ENCODE measurements around the gene GON4L. TPM values are rescaled to one million over a fixed set of nuclear protein-coding genes. Genes with fewer than 3 reads are reported as not detected.

Gene GON4L
- total RNA-seq, 1 experiment from 2014 or later = 30.7 TPM

DNA sequence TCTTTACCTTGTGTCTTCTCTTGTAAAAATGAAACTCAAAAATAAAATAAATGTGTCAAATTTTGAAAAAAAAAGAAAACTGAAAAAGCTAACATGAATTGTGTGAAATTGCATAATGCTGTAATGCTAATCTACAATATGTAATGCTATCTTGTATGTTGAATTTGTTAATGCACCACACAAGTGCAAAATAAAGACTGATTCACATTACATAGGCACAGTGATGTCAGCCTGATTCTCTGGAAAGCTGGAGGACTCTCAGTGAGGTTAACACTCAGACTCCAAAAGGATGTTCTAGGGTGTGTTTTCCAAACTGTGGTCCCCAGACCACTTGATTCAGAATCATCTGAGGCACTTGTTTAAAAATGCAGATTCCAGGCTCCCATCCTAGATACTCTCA is 28.0 kb upstream of the GON4L start:
- DNase-seq = no peak
- H3K4me3 ChIP-seq (ENCODE audit: insufficient read depth, low read depth, low read length) = no peak overlapping the region
- no peaks in the 10 kb centered on the region for H3K27me3 ChIP-seq (ENCODE audit: control insufficient read depth, insufficient read depth, low read length)
- no peaks in the 10 kb centered on the region for H3K36me3 ChIP-seq (replicated peaks; ENCODE audit: control insufficient read depth, insufficient read depth, low read length)

DNA sequence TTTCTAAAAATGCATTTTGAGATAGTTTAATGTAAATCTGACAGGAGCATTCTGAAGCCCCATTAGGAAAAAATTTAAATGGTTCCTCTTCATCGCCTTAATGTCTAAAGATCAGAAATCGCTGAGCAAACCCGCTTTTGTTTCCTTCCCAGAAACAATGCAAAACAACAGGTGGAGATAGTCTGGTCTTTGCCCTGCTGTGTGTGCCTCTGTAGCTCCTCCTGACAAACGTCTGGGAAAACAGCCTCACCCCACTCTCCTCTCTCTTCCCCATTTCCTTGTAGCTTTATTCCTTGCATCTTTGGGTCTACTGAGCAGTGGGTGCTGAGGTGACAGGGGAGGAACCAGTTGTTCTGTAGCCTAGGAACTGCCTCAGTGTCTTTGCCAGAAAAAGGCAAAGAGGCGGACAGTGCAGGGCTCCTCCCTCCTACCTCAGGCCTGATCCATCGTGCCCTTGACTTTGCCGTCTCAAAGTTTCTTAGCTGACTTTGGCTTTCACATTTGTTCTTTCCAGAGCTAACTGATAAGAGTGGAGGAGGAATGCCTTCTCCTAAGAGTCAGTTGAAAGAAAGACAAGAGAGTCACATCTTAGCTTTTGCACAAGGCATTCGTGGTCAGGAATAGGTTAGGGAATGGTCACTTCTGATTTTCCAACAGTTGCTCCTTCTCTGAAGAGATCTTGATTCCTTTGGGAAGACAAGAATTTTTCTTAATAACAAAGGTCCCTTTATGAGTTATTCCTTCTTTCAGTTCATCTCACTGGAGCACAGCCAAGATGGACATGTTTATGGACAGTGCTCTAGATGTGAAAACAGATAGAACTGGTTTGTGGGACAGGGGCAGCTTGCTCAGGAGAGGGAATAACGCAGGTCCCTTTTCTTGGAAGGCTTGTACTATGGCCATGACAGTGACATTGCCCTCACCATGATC is 27.3 kb upstream of the GON4L start:
- DNase-seq = no peak
- Histone ChIP-seq H3K4me3 (ENCODE audit: insufficient read depth, low read depth, low read length) (no peak overlapping the region), H3K36me3 (replicated peaks; ENCODE audit: control insufficient read depth, insufficient read depth, low read length) (no peaks in the 10 kb centered on the region), H3K27me3 (ENCODE audit: control insufficient read depth, insufficient read depth, low read length) (no peaks in the 10 kb centered on the region)

DNA sequence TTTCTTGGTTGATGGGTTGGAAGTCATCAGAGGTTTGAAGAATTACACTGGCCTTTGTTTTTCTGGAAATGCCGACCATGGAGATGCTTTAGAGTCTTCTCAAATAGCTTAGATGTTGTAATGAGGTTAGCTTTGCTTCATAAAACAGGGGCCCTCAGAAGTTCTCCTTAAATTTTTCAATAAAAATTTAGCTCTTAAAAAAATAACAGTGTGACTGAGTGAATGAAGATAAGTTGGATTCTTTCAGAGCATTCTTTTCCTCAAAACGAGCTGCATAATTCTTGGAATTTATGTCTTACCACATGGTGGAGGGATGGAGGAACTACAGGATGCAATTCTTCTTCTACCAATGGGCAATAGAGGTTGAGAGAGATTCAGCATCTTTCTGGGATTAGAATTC is 25.8 kb upstream of the GON4L start:
- H3K4me3 ChIP-seq (ENCODE audit: insufficient read depth, low read depth, low read length) = no peak overlapping the region
- no peaks in the 10 kb centered on the region for H3K27me3 ChIP-seq (ENCODE audit: control insufficient read depth, insufficient read depth, low read length)
- no peaks in the 10 kb centered on the region for H3K36me3 ChIP-seq (replicated peaks; ENCODE audit: control insufficient read depth, insufficient read depth, low read length)
- DNase-seq = no peak

DNA sequence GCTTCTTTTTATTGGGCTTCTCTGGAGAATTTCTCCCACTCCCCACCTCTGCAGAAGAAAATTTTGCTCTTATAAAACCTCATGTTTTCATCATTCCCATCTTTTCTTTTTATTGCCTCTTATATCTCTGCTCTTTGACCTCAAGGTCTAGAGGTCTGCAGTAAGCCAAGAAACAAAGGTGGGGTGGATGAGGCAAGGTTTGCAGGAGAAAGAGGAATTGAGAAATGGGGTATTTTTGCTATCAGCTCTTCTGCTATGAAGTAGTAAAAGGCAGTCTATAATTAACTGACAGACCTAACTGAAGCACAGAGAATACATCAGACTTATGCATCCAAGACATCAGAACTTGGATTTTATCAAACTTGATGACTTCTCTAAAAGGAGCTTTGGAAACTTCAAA is 25.2 kb upstream of the GON4L start:
- H3K36me3 ChIP-seq (replicated peaks; ENCODE audit: control insufficient read depth, insufficient read depth, low read length) = no peaks in the 10 kb centered on the region
- DNase-seq = no peak
- H3K27me3 ChIP-seq (ENCODE audit: control insufficient read depth, insufficient read depth, low read length) = no peaks in the 10 kb centered on the region
- H3K4me3 ChIP-seq (ENCODE audit: insufficient read depth, low read depth, low read length) = no peak overlapping the region

DNA sequence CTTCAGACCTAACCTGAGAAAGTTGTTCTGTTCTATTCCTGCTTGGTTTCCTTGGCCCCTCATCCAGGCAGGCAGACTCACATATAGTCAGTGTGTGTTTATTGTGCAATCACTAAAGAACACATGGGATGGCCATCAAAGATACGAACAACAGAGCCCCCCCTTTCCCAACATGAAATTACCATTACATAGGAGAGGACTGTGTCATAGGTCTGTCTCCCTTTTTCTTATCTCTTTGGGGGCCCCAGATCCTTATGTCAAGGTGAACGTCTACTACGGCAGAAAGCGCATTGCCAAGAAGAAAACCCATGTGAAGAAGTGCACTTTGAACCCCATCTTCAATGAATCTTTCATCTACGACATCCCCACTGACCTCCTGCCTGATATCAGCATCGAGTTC is 23.9 kb upstream of the GON4L start:
- Histone ChIP-seq H3K27me3 (ENCODE audit: control insufficient read depth, insufficient read depth, low read length) (no peaks in the 10 kb centered on the region), H3K4me3 (ENCODE audit: insufficient read depth, low read depth, low read length) (no peak overlapping the region), H3K36me3 (replicated peaks; ENCODE audit: control insufficient read depth, insufficient read depth, low read length) (no peaks in the 10 kb centered on the region)
- DNase-seq = no peak

DNA sequence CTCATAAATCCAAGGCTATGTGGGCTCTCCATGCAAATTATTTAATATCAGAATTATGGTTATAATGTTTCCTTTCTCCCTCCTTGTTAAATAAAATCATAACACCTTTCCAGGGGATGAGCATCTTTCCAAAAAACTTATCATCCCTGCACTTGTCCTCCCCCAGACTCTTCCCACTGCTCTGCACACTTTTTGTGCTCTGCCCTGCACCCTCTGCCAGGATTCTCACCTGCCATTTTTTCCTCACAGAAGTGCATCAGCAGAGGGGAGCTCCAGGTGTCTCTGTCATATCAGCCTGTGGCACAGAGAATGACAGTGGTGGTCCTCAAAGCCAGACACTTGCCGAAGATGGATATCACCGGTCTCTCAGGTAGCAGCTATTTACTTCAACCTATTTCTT is 23.2 kb upstream of the GON4L start:
- DNase-seq = no peak
- Histone ChIP-seq H3K36me3 (replicated peaks; ENCODE audit: control insufficient read depth, insufficient read depth, low read length) (no peaks in the 10 kb centered on the region), H3K4me3 (ENCODE audit: insufficient read depth, low read depth, low read length) (no peak overlapping the region), H3K27me3 (ENCODE audit: control insufficient read depth, insufficient read depth, low read length) (no peaks in the 10 kb centered on the region)

DNA sequence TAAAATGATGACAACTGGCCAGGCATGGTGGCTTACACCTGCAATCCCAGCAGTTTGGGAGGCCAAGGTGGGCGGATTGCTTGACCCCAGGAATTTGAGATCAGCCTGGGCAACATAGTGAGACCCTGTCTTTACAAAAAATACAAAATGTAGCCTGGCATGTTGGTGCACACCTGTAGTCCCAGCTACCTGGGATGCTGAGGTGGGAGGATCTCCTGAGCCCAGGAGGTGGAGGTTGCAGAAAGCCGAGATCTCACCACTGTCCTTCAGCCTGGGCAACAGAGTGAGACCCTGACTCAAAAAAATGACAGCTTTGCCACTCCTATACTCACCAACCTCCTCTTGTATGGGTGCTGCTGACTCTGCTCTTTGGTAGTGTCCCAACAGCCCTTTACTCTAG is 20.9 kb upstream of the GON4L start:
- DNase-seq = no peak
- H3K27me3 ChIP-seq (ENCODE audit: control insufficient read depth, insufficient read depth, low read length) = no peaks in the 10 kb centered on the region
- no peaks in the 10 kb centered on the region for H3K36me3 ChIP-seq (replicated peaks; ENCODE audit: control insufficient read depth, insufficient read depth, low read length)
- no peak overlapping the region for H3K4me3 ChIP-seq (ENCODE audit: insufficient read depth, low read depth, low read length)

DNA sequence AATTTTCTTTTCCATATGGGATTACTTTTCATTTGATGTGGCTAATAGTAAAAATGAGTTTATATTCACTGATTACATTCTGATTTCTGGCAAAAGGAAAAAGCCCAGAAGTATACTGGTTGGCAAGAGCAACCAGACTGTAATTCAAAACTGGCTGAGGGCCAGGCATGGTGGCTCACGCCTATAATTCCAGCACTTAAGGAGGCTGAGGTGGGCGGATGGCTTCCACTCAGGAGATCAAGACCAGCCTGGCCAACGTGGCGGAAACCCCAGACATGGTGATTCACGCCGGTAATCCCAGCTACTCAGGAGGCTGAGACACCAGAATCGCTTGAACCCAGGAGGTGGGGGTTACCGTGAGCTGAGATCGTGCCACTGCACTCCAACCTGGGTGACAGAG is 16.8 kb upstream of the GON4L start:
- H3K4me3 ChIP-seq (ENCODE audit: insufficient read depth, low read depth, low read length) = no peak overlapping the region
- no peaks in the 10 kb centered on the region for H3K27me3 ChIP-seq (ENCODE audit: control insufficient read depth, insufficient read depth, low read length)
- H3K36me3 ChIP-seq (replicated peaks; ENCODE audit: control insufficient read depth, insufficient read depth, low read length) = no peaks in the 10 kb centered on the region
- DNase-seq = no peak

DNA sequence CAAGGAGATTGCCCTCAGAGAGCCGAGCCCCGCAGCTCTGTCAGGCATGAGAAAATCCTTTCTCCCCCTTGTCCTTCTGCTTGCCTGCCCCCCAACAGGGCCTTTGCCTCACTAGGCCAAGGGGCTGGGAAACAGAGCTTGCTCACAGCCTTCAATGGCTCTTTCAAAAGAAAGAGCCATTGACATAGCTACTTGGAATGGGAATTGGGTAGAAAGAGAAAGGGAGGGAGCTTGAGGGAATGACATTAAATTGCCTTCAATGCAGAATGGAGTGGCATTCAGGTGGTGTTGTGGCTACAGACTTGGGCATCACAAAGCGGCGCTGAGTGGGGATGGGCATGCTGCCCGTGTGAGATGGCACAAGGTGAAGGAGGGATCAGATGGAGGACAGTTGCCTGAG is 15.5 kb upstream of the GON4L start:
- no peaks in the 10 kb centered on the region for H3K27me3 ChIP-seq (ENCODE audit: control insufficient read depth, insufficient read depth, low read length)
- DNase-seq = no peak
- no peaks in the 10 kb centered on the region for H3K36me3 ChIP-seq (replicated peaks; ENCODE audit: control insufficient read depth, insufficient read depth, low read length)
- no peak overlapping the region for H3K4me3 ChIP-seq (ENCODE audit: insufficient read depth, low read depth, low read length)

DNA sequence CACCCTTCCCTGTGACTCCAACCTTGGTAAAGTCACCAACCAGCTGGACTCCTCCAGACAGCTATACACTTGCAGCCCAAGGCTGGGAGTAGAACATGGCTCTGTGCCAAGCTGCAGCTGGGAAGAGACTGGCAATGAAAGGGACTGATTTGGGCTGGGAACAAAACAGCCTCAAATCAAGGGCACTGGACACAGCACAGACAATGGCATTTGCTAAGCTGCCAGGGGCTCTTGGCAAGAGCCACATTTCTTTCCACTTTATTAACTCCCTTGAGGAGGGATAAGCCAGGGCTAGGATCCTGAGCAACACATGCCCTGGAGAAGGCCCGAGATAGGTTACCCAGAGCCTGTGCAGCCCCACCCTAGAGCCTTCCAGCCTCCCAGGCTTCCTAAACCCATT is 14.4 kb upstream of the GON4L start:
- no peak overlapping the region for H3K4me3 ChIP-seq (ENCODE audit: insufficient read depth, low read depth, low read length)
- no peaks in the 10 kb centered on the region for H3K36me3 ChIP-seq (replicated peaks; ENCODE audit: control insufficient read depth, insufficient read depth, low read length)
- no peaks in the 10 kb centered on the region for H3K27me3 ChIP-seq (ENCODE audit: control insufficient read depth, insufficient read depth, low read length)
- DNase-seq = no peak

DNA sequence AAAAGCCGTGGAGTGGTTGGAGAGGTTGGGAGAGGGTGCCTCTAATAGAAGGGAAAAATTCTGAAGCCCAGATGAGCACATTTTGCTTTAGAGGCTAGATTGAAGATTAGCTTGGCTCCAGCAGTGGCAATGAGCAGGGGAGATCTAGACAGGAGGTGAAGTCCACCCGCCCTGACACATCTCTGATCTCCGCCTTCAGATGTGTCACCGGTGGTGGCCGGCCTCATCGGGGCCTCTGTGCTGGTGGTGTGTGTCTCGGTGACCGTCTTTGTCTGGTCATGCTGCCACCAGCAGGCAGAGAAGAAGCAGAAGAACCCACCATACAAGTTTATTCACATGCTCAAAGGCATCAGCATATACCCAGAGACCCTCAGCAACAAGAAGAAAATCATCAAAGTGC is 10.8 kb upstream of the GON4L start:
- DNase-seq = no peak
- Histone ChIP-seq H3K36me3 (replicated peaks; ENCODE audit: control insufficient read depth, insufficient read depth, low read length) (no peaks in the 10 kb centered on the region), H3K4me3 (ENCODE audit: insufficient read depth, low read depth, low read length) (no peak overlapping the region), H3K27me3 (ENCODE audit: control insufficient read depth, insufficient read depth, low read length) (no peaks in the 10 kb centered on the region)

DNA sequence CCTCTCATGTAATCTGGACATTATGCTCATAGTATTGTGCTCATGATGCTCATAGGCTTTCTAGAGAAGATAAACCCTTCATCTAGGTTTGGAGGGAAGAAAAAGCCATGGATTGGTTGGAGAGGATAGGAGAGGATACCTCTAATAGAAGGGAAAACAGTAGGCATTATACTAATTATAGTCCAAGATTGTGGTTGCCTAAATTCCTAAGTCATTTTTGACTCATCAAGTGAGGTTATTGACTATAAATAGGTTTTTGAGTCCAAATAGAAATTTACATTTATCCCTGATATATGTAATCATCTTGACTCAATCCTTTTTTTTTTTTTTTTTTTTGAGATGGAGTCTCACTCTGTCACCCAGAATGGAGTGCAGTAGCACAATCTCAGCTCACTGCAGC is 7.4 kb upstream of the GON4L start:
- Histone ChIP-seq H3K4me3 (ENCODE audit: insufficient read depth, low read depth, low read length) (no peak overlapping the region), H3K36me3 (replicated peaks; ENCODE audit: control insufficient read depth, insufficient read depth, low read length) (no peaks in the 10 kb centered on the region), H3K27me3 (ENCODE audit: control insufficient read depth, insufficient read depth, low read length) (no peaks in the 10 kb centered on the region)
- DNase-seq = no peak

DNA sequence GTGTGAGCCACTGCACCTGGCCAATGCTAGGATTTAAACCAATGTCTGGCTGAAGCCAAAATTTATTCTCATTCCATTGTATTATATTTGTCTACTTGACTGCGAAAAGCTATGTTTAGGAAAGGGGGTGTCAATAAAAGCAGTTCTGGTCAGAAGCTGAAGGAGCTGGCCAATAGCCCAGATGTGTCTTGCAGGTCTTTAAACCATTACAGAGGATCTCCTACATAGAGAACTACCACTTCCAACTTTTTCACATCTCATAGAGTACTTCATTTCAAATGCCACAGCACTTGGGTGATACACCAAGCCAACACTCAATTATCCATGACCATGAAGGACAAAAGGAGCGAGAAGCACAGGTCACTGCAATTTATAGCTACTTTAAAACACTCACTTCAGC is 4.9 kb upstream of the GON4L start:
- Histone ChIP-seq H3K27me3 (ENCODE audit: control insufficient read depth, insufficient read depth, low read length) (no peaks in the 10 kb centered on the region), H3K36me3 (replicated peaks; ENCODE audit: control insufficient read depth, insufficient read depth, low read length) (no peaks in the 10 kb centered on the region), H3K4me3 (ENCODE audit: insufficient read depth, low read depth, low read length) (no peak overlapping the region)
- no peak for DNase-seq

DNA sequence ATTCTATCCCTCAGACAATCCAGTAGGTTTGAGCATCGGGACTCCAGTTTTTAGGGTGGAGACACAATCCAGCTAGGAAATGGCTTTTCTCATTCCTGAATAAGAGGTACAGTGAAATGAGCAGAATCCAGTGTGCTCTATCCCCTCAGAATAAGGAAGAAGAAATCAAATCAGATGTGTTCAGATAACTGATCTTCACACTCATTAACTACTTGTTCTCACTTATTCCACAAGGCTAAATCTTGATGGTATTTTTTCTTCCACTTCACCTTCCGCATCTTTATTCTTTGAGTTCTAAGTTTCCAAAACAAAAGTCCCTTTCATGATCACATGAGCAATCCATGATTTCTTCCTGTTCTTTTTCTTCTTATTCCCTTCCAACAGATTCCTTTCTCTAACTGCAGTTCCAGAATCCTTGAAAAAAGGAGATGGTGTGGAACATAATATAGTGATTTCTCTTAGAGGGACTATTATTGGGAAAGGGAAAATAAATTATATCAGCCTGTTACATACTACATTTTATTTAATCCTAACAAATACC is 4.0 kb upstream of the GON4L start:
- DNase-seq = no peak
- H3K4me3 ChIP-seq (ENCODE audit: insufficient read depth, low read depth, low read length) = no peak overlapping the region; the same call in 1 of the 2 replicates
- no peaks in the 10 kb centered on the region for H3K36me3 ChIP-seq (replicated peaks; ENCODE audit: control insufficient read depth, insufficient read depth, low read length)
- H3K27me3 ChIP-seq (ENCODE audit: control insufficient read depth, insufficient read depth, low read length) = no peaks in the 10 kb centered on the region
